ENCODE measurements around the gene XRN2.
"Not testable (repeated sequence)": the region's sequence is repeated elsewhere in the genome, so short reads cannot be mapped to it uniquely, and the experiment has no call there.

Gene XRN2

DNA sequence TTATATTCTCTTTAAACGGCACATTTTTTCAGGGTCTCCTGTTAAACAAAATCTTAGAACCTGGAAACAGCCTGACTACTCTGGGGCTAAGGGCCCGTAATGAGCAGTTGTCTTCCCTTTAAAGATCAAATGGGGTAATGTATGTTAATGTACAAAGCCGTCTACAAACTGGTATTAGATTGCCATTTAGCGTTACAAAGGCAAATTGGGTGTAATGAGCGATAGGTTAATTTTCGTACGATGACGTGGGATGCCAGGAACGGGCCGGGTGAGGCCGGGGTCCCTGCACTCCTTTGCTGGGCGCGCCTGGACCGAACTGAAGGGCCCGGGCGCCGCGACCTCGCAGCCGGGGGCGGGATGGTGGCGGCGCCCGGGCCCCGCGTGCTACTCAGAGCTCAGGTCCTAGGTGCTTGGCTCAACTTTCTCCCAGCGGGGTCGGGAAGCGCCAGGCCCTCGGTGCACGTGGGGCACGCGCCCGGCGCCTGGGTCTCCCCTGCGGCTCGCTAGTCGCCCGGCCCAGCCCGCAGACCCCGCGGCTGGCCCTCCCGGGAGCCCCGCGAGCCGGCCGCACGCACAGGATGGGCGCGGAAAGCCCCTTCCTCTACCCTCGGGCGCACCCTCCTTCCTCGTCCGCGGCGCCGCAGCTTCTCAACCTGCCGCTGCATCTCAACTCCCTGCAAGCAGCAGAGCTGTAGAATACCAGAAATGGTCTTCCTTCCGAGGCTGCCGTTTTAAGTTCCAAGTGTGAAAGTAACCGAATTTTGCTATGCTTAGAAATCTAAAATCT lies 88.2 kb downstream of the XRN2 start:
- DNase-seq = no peak

- DNase-seq = no peak
Measured at GRCh38 chr20:21391972-21392352, 88.8 kb downstream of the XRN2 start.

DNA sequence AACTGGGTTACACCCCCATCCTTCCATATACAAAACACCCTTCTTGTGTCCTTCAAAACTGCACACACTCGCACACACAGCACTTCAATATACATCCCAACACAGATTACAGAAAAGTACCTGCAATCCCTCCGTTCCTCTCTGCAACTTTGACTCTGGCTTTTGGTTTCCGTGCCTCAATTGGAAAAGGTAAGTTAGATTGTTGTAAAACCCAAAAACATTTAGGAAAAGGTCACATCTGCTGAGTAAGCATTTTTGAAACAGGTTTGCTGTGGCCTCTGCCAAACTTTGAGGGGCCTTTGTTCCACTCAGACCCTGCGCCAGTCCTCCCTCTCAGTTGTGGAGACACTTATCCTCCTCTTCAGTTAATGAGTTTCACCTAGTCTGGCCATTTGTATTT lies 90.0 kb downstream of the XRN2 start:
- no peak for DNase-seq

- DNase-seq = no peak
Measured at GRCh38 chr20:21393816-21394519, 90.8 kb downstream of the XRN2 start.

- no peak for DNase-seq
Measured at GRCh38 chr20:21394551-21394950, 91.4 kb downstream of the XRN2 start.

DNA sequence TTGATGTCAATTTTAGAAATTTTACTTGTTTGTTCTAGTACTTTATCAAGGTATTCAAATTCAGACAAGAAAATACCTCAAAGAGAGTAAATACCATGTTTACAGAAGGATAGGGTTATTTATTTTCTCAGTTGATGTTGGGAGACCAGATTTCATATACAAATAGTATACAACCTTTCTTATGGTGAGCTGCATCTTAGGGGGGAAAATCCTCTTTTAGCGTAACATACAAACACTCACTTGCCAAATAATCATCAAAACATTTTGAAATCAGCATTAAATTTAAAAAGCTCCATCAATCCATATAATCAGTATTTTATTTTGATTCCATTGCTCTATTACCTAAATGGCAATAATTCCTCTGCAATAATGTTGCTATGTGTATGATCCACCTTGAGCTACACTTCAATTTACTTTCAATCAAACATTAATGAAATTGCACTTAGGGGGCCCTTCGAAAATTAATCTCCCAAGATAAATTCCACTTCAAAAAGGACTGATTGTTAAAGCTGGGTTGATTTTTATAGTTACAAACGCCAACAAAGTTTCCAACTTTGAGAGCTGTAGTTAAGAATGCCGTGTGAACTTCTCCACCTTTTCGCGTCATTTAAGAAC lies 92.0 kb downstream of the XRN2 start:
- DNase-seq = no peak

DNA sequence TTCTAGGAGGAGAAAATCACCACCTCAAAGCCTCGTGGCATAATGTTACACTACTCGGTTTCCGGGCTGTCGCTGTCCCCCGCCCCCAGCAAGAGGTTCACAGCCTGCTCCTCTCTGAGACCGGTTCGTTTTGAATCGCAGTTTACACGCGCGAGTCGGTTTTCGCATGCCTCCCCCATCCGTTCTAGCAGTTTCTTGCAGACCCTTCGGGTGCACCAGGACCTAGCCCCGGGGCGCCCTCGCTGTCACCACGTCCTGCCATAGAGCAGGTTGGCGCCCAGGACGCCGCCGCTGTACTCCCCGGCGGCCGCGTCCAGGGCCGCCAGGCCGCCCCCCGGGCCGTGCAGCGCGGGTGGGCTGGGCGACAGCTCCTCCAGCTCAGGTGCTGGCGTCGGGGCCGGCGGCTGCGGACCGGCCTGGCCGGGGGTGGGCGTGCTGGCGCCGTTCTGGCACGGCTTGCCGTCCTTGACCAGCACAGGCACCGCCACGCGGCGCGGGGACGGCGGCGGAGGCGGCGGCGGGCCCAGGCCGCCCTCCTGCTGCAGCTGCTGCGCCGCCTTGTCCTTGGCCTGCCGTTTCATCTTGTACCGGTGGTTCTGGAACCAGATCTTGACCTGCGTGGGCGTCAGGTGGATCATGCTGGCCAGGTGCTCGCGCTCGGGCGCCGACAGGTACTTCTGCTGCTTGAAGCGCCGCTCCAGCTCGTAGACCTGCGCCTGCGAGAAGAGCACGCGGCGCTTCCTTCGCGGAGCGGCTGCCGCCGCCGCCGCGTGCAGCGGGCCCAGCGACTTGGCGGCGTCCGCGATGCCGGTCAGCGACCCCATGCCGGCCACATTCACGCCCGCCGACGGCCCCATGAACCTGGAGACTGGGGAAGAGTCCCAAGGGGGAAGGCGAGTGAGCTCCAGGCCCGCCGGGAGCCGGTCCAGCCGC lies 92.8 kb downstream of the XRN2 start:
- DNase-seq = no peak

DNA sequence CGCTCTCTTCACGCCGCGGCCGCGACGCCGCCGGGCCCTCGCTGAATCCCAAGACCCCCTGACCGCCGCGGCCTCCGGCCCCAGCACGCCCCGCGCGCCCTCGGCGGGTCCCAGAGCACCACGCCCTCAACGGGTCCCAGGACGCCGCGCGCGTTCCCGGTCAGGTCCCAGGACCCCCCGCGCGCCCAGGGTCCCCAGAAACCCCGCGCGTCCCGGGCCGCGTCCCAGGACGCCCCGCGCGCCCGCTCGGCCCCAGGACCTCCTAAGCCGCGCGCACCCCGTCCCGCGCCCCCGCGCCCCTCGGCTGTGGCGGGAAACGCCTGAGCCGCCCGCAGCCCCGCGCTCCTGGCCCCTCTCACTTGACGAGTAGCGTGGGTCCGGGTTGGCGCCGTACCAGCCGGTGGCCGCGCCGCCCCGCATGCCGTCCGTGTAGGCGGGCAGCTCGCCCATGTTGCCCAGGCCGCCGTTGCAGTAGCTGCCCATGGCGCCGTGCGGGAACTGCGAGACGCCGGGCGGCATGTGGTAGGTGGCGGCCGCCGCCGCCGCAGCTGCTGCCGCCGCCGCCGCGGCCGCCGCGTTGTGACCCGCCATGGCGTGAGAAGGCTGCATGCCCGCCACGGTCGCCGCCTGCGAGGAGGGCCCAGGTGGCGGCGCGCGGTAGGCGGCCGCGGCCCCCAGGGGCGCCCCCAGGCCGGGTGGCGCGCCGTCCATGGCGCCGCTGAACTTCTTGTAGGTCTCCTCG lies 93.6 kb downstream of the XRN2 start:
- peak; percentile 44 for DNase-seq

GRCh38 chr20:21397341-21398108 lies 94.4 kb downstream of the XRN2 start, which contains the start of gene NKX2-4:
Gene NKX2-4 (minus strand): TSS chr20:21397526. CDS start chr20:21397399, 127 bp downstream.
- peak; percentile 71 for DNase-seq

DNA sequence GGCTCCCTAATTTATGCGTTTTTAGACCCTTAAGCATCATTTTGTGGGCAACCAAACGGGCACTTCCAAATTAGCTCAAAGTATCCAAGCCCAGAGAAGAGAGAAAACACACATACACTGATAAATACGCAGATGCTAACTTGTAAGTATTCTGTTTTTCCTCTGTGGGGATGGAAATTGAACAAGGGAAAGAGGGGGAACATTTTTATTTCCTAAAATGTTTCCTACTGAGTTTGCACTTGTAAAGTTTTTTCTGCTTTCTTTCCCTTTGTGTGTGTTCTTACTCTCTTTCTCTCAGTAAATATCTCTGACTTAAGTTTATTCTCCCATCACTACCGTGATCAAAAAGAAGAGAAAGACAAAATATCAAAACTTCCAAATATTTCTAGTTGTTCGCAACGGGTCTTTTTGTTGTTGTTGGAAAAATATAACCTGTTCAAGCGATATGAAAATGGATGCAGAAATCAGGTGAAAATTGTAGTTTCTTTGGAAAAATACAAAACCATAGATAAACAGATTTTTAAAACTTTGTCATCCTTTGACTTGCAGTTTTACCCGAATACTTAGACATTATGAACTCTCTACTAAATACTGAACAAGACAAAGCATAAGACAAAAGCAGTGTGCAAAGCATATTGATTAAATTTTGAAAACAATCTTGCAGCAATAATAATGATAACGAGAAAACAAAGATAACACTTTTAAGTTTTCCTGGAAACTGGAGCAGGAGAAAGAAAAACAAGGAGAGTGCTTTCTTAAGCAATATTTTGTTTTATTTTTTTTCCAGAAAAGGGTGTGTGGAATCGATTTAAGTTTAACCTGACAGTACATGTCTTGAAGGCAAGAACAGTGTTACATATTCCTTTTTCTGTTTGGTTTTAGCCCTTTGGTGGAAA lies 95.2 kb downstream of the XRN2 start:
- no peak for DNase-seq

- DNase-seq = no peak
Measured at GRCh38 chr20:21399005-21399475, 95.9 kb downstream of the XRN2 start.

DNA sequence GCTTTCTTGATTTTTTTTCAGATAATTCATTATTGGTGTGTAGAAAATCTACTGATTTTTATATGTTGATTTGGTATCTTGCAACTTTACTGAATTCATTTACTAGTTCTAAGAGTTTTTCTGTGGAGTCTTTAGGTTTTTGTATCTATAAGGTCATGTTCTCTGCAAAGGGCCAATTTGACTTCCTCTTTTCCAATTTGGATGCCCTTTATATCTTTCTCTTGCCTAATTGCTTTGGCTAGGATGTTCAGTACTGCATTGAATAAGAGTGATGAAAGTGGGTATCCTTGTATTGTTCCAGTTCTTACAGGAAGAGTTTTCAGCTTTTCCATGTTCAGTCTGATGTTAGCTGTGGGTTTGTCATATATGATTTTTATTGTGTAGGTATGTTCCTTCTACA lies 108.6 kb downstream of the XRN2 start:
- DNase-seq = no peak

DNA sequence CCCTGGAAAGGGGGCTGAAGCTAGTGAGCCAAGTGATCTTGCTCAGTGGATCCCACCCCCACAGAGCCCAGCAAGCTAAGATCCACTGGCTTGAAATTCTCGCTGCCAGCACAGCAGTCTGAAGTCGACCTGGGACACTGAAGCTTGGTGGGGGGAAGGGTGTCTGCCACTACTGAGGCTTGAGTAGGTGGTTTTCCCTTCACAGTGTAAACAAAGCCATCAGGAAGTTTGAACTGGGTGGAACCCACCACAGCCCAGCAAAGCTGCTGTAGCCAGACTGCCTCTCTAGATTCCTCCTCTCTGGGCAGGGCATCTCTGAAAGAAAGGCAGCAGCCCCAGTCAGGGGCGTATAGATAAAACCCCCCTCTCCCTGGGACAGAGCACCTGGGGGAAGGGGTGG lies 110.9 kb downstream of the XRN2 start:
- DNase-seq = not testable (repeated sequence)

DNA sequence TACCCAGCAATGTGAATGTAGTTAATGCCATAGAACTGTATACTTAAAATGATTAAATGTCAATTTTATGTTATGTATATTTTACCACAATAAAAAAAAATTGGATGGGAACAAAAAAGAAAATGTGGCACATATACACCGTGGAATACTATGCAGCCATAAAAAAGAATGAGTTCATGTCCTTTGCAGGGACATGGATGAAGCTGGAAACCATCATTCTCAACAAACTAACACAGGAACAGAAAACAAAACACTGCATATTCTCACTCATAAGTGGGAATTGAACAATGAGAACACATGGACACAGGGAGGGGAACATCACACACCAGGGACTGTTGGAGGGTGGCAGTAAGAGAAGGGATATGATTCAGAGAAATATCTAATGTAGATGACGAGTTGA lies 116.0 kb downstream of the XRN2 start:
- DNase-seq = not testable (repeated sequence)

DNA sequence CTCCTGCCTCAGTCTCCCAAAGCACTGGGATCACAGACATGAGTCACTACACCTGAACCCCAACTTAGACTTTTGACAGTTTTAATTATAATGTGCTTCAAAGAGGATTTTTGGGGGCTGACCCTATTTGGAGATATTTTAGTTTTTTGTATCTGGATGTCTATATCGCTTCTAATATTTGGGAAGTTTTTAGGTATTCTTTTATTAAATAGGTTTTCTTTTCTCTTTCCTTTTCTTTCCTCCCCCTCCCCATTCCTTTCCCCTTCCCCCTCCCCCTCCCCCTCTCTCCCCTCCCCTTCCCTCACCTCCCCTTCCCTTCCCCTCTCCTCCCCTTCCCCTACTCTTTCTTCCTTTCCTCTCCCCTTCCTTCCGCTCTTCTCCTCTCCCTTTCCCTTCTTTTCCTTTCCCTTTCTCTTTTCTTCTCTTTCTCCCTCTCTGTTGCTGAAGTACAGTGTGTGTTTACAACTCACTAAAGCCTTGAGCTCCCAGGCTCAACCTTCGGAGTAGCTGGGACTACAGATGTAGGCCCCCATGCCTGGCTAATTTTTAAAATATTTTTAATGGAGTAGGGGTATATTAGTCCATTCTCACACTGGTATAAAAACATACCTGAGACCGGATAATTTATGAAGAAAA lies 118.6 kb downstream of the XRN2 start:
- no peak for DNase-seq

DNA sequence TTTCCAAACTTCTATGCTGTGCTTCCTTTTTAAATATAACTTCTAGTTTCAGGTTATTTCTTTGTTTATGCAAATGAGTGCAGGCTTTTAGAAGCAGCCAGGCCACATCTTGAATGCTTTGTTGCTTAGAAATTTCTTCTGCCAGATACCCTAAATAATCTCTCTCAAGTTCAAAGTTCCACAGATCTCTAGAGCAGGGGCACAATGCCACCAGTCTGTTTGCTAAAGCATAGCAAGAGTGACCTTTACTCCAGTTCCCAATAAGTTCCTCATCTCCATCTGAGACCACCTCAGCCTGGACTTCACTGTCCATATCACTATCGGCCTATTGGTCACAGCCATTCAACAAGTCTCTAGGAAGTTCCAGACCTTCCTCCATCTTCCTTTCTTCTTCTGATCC lies 120.6 kb downstream of the XRN2 start:
- DNase-seq = not testable (repeated sequence)

DNA sequence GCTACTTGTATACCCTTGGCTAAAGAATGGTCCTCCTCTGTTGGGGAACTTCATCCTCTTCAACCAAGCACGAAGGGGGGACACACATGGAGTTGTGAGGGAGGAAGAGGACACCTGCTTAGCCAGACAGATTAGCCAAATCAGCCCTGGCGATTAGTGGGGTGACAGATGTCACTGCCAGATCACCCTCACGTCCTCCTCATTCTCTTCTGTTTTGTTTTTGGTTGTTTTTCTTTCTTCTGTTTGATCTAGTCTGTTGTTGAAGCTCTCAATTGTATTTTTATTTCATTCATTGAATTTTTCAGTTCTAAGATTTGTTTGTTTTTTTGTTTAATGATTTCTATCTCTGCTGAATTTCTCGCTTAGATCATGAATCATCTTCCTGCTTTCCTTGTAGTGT lies 121.7 kb downstream of the XRN2 start:
- no peak for DNase-seq

DNA sequence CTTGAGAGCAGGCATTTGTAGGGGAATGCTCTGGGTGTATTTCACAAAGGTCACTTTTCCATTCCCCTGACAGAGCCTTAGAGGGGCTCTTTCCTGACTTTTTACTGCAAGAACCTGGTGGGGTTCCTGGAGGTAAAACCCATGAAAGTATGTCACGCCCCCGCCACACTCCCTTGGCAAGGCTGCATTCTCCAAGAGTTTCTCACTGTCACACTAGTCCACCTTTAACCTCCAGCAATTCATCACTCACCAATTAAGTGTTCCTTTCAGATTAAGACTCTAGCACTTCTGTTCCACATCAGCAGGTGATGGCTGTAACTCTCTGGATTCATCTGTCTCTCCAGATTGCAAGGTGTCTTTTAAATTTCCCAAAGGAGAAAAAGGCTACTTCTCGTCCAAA lies 126.9 kb downstream of the XRN2 start:
- DNase-seq = no peak

- DNase-seq = no peak
Measured at GRCh38 chr20:21432911-21433310, 129.8 kb downstream of the XRN2 start.

Measured in NCI-H2171 (cell line).